ENCODE measurements around the gene IL3.

DNA sequence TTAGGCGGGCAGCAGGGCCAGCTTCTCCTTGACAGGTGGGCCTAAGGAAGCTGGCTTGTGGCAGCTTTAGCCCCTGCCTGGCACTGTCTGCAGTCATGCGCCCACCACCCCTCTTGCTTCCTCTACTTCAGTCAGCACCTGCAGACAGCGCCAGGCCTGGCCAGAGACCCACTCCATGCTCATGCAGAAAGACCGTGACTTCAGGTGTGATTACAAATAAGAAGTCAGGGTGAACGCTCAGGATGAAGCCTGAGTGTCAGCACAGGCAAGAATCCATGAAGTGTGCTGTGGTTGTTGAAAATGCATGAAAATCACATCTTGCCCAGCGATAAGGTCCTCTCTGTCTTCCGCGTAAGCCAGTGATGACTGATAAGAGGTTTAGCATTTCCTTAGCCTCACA lies 16.5 kb downstream of the IL3 start:
- TF ChIP-seq CTCF (IDR thresholded peaks at IDR 0.05; ENCODE audit: insufficient read depth, low read length) (no peak), POLR2AphosphoS5 (IDR thresholded peaks at IDR 0.05; ENCODE audit: low read depth) (no peak), REST (IDR thresholded peaks at IDR 0.05; ENCODE audit: insufficient replicate concordance, low read depth) (no peak)
